Gastroesophageal sphincter (tissue), 4 donors: ENCODE results near the gene IL17RA. TPM values are rescaled to one million over a fixed set of nuclear protein-coding genes. Genes with fewer than 3 reads are reported as not detected.

Experiments
- ATAC-seq: fragments of 150-250 bp; one replicate; pipeline ENCODE4 v1.9.1; 2016; ENCODE audit warnings: mild to moderate bottlenecking, moderate library complexity
- H3K27ac ChIP-seq, 4 donors: fragments of 200-600 bp; sonication (generic) in 3 of 4; 1 replicate in 3 of 4; 2 replicates in 1 of 4; pipeline ENCODE4 v1.5.1; 2016 to 2019
- H3K27me3 ChIP-seq: fragments of 200-600 bp; sonication (generic); one replicate; pipeline ENCODE4 v1.5.1; 2019
- H3K36me3 ChIP-seq, 2 donors: fragments of 200-600 bp; sonication (generic); one replicate each; pipeline ENCODE4 v1.5.1; 2019; ENCODE audit warnings: control low read depth in 1 of 2
- H3K4me1 ChIP-seq, 3 donors: fragments of 200-600 bp; sonication (generic); 1 replicate in 2 of 3; 2 replicates in 1 of 3; pipeline ENCODE4 v1.5.1; 2016 to 2019; ENCODE audit warnings: control low read depth in 2 of 3
- H3K4me3 ChIP-seq, 2 donors: fragments of 200-600 bp; sonication (generic); one replicate each; pipeline ENCODE4 v1.5.1; 2019; ENCODE audit warnings: mild to moderate bottlenecking in 1 of 2, moderate library complexity in 1 of 2
- H3K9me3 ChIP-seq, 3 donors: fragments of 200-600 bp; sonication (generic); one replicate each; pipeline ENCODE4 v1.5.1; 2017 to 2019; ENCODE audit warnings: control low read depth in 2 of 3
- CTCF ChIP-seq, 4 experiments: fragments of 200-600 bp in 2 of 4; fragments of 450-650 bp in 2 of 4; sonication (generic) in 1 of 4; IDR thresholded peaks; one replicate each; pipeline ENCODE4 v1.5.1; 2017 to 2019; ENCODE audit warnings: antibody characterized with exemption in 4 of 4, mild to moderate bottlenecking in 2 of 4, moderate library complexity in 2 of 4
- EP300 ChIP-seq: sonication (generic); formaldehyde crosslinking; IDR thresholded peaks from one replicate; pipeline ENCODE4 v1.6.1; 2017; ENCODE audit warnings: antibody characterized with exemption, mild to moderate bottlenecking
- POLR2A ChIP-seq, 2 donors: fragments of 450-650 bp; IDR thresholded peaks; one replicate each; pipeline ENCODE4 v1.6.1; 2017; ENCODE audit warnings: antibody characterized with exemption in 2 of 2, mild to moderate bottlenecking in 2 of 2, moderate library complexity in 1 of 2
- POLR2AphosphoS5 ChIP-seq: sonication (generic); formaldehyde crosslinking; IDR thresholded peaks from one replicate; pipeline ENCODE4 v1.6.1; 2017; ENCODE audit warnings: antibody characterized with exemption
- WGBS, 2 donors: methylation state at CpG; one replicate each; pipeline ENCODE4 v1.1.5; 2018; ENCODE audit warnings: low coverage in 1 of 2; 5-methylcytosine and 5-hydroxymethylcytosine counted together
- total RNA-seq, 4 donors: library from RNA; depleted of rRNA; stranded (reverse); fragments of >200 nt; gene quantifications; one replicate each; pipeline ENCODE4 v1.1.0, GENCODE V29; 2016

IL17RA gene
- total RNA-seq, 4 donors from 2014 or later, result 5.9 to 15.6 (median 14.2) TPM

DNA sequence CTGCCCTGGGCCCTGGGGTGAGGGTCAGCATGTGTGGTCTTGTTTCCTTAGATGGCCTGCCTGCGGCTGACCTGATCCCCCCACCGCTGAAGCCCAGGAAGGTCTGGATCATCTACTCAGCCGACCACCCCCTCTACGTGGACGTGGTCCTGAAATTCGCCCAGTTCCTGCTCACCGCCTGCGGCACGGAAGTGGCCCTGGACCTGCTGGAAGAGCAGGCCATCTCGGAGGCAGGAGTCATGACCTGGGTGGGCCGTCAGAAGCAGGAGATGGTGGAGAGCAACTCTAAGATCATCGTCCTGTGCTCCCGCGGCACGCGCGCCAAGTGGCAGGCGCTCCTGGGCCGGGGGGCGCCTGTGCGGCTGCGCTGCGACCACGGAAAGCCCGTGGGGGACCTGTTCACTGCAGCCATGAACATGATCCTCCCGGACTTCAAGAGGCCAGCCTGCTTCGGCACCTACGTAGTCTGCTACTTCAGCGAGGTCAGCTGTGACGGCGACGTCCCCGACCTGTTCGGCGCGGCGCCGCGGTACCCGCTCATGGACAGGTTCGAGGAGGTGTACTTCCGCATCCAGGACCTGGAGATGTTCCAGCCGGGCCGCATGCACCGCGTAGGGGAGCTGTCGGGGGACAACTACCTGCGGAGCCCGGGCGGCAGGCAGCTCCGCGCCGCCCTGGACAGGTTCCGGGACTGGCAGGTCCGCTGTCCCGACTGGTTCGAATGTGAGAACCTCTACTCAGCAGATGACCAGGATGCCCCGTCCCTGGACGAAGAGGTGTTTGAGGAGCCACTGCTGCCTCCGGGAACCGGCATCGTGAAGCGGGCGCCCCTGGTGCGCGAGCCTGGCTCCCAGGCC, 23.7 kb downstream of the IL17RA start:
- H3K4me1 ChIP-seq, result no peaks in the 10 kb centered on the region
- TF ChIP-seq EP300, result no peak
- no peak for TF ChIP-seq POLR2A (IDR thresholded peaks at IDR 0.05)
- TF ChIP-seq POLR2AphosphoS5, result no peak
- TF ChIP-seq CTCF (IDR thresholded peaks at IDR 0.05), result no peak
- no CpG with 5 or more reads among the region's 66 CpGs for WGBS, 2 donors
- peaks cover 0 to 68% of the 10 kb centered on the region in 2 donors for H3K36me3 ChIP-seq
- no peak overlapping the region for H3K27ac ChIP-seq
- H3K9me3 ChIP-seq, result no peaks in the 10 kb centered on the region
- H3K4me3 ChIP-seq, result no peak overlapping the region
- no peaks in the 10 kb centered on the region for H3K27me3 ChIP-seq
- no peak for ATAC-seq

- H3K27me3 ChIP-seq, result no peaks in the 10 kb centered on the region
- H3K36me3 ChIP-seq, result peaks cover 0 to 62% of the 10 kb centered on the region in 2 donors
- H3K9me3 ChIP-seq, result no peaks in the 10 kb centered on the region
- no peak for ATAC-seq
- no peak overlapping the region for H3K4me3 ChIP-seq
- no peak for TF ChIP-seq CTCF (IDR thresholded peaks at IDR 0.05)
- TF ChIP-seq EP300, result no peak
- TF ChIP-seq POLR2AphosphoS5, result no peak
- TF ChIP-seq POLR2A (IDR thresholded peaks at IDR 0.05), result no peak
- H3K27ac ChIP-seq, result no peak overlapping the region
- no peaks in the 10 kb centered on the region for H3K4me1 ChIP-seq
- WGBS, 2 donors, result 80% methylated on average over 1 of the region's 42 CpGs; no CpG with 5 or more reads in 1 of the 2 donors
These were observed 24.5 kb downstream of the IL17RA start for GRCh38 chr22:17109113-17109865.

DNA sequence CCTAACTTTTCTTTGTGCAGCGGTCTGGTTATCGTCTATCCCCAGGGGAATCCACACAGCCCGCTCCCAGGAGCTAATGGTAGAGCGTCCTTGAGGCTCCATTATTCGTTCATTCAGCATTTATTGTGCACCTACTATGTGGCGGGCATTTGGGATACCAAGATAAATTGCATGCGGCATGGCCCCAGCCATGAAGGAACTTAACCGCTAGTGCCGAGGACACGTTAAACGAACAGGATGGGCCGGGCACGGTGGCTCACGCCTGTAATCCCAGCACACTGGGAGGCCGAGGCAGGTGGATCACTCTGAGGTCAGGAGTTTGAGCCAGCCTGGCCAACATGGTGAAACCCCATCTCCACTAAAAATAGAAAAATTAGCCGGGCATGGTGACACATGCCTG, 25.2 kb downstream of the IL17RA start:
- 89% methylated on average over 7 of the region's 16 CpGs; no CpG with 5 or more reads in 1 of the 2 donors for WGBS, 2 donors
- H3K9me3 ChIP-seq, result no peaks in the 10 kb centered on the region
- no peaks in the 10 kb centered on the region for H3K4me1 ChIP-seq
- H3K36me3 ChIP-seq, result peaks cover 0 to 55% of the 10 kb centered on the region in 2 donors
- no peak for TF ChIP-seq EP300
- H3K27ac ChIP-seq, result no peak overlapping the region
- no peak overlapping the region for H3K4me3 ChIP-seq
- no peak for ATAC-seq
- no peaks in the 10 kb centered on the region for H3K27me3 ChIP-seq

DNA sequence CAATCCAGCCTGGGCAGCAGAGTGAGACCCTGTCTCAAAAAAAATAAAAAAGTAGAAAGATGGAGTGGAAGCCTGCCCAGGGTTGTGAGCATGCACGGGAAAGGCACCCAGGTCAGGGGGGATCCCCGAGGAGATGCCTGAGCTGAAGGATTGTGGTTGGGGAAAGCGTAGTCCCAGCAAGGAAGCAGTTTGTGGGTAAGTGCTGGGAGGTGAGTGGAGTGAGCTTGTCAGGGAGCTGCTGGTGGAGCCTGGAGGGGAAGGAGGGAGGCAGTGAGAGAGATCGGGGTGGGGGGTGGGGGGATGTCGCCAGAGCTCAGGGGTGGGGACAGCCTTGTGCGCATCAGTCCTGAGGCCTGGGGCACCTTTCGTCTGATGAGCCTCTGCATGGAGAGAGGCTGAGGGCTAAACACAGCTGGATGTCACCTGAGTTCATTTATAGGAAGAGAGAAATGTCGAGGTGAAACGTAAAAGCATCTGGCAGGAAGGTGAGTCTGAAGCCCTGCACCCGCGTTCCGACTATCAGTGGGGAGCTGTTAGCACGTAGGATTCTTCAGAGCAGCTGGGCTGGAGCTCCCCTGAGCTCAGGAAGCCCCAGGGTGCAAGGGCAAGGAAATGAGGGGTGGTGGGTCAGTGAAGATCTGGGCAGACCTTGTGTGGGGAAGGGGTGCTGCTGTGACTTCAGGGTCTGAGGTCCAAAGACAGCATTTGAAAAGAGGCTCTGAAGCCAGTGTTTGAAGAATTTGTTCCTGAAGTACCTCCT, 26.2 kb downstream of the IL17RA start:
- ATAC-seq, result no peak
- Histone ChIP-seq H3K27ac (no peak overlapping the region), H3K27me3 (no peaks in the 10 kb centered on the region), H3K4me1 (no peaks in the 10 kb centered on the region), H3K4me3 (no peak overlapping the region), H3K9me3 (no peaks in the 10 kb centered on the region), H3K36me3 (peaks cover 0 to 45% of the 10 kb centered on the region in 2 donors)
- no peak for TF ChIP-seq POLR2A (IDR thresholded peaks at IDR 0.05)
- no peak for TF ChIP-seq CTCF (IDR thresholded peaks at IDR 0.05)
- no peak for TF ChIP-seq POLR2AphosphoS5
- TF ChIP-seq EP300, result no peak
- 59 to 83% methylated on average over 5 of the region's 13 CpGs for WGBS, 2 donors

DNA sequence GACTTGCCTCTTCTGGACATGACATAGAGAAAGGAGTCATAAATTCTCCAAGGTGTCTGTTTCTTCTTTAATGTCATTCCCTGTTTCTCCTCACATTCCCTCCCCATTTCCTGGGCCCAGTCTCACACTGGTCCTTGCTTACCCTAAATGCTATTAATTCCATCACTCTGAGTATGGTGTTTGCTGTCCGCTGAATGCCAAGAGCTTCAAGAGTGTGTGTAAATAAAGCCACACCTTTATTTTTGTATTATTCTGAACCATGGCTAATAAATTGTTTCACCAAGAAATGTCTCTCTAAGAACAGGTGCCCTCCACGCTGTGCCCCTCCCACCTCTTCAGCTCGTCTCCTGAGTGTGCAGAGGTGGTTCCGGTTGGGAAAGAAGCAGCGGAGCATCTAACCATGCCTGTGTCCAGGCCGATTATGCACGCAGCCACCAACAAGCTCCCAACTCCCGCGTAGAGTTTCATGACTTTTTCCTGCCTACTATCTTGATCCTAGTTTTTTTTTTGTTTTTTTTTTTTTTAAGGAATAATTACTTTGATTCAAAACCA, 27.8 kb downstream of the IL17RA start:
- H3K27me3 ChIP-seq, result peaks cover 10% of the 10 kb centered on the region
- peaks cover 0 to 29% of the 10 kb centered on the region in 2 donors for H3K36me3 ChIP-seq
- WGBS, 2 donors, result 71% methylated on average over 8 to 9 of the region's 9 CpGs
- TF ChIP-seq CTCF (IDR thresholded peaks at IDR 0.05) (no peak), POLR2A (IDR thresholded peaks at IDR 0.05) (no peak), EP300 (no peak), POLR2AphosphoS5 (no peak)
- ATAC-seq, result no peak
- H3K4me3 ChIP-seq, result no peak overlapping the region
- no peaks in the 10 kb centered on the region for H3K4me1 ChIP-seq
- no peaks in the 10 kb centered on the region for H3K9me3 ChIP-seq
- H3K27ac ChIP-seq, result no peak overlapping the region
